ENCODE results near the gene NAP1L5.

Gene NAP1L5

DNA sequence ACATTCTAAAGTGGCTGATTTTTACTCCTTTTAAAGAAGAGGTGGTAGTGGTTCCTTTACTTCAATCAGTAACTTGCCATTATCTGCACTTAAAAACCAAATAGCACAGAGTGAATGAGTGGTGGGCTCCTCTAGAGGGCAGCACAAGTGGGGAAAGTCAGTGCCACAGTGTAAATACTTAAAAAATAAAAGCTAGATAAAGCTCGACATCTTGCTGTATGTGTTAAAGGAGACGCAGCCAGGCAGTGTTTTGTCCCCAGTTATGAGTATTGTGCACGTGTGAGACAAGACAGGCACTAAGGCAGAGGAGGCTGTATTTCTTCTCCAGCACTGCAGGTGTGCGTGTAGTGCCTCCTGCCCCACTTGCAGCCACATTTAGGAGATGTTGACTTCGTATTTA is 24.6 kb downstream of the NAP1L5 start:
- TF ChIP-seq FOXP2 (optimal IDR thresholded peaks at IDR 0.05; ENCODE audit: control extremely low read depth, extremely low read length, insufficient read depth), result no peak
- TF ChIP-seq EZH2 (IDR thresholded peaks at IDR 0.05), result no peak
- TF ChIP-seq POLR2AphosphoS5 (IDR thresholded peaks at IDR 0.05; ENCODE audit: borderline replicate concordance, low read depth, low read length), result no peak
- Histone ChIP-seq H3K9ac (ENCODE audit: insufficient read length) (no peak overlapping the region), H3K9me3 (ENCODE audit: low read depth, low read length) (no peaks in the 10 kb centered on the region), H3K27ac (no peak overlapping the region), H3K36me3 (ENCODE audit: insufficient read depth, low read length) (no peaks in the 10 kb centered on the region), H3K4me3 (0 out of 2 replicates have a peak overlapping the region, but pooled peaks have one; percentile 16)
- peak; percentile 37 for DNase-seq (ENCODE audit: low read depth, low spot score)

DNA sequence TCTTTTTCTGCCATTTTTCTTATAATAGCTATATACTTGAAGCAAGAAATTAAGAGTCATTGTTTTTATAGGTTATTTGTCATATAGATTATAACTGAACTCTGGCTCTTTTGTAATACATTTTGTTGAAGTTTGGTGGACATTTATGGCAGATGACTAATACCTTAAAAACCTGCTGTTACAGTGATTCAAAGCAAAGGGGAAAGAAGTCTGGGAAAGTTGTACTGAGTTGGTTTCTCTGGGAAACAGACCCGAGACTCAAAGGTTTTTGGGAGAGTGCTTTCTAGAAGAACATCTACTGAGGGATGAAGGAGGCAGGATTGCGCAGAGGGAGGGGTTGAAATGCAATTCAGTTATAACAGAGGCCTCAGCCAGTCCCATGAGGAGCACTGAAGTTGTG is 35.9 kb downstream of the NAP1L5 start:
- Histone ChIP-seq H3K36me3 (ENCODE audit: insufficient read depth, low read length) (no peaks in the 10 kb centered on the region), H3K27ac (no peak overlapping the region), H3K4me3 (no peak overlapping the region), H3K9ac (ENCODE audit: insufficient read length) (no peak overlapping the region), H3K9me3 (ENCODE audit: low read depth, low read length) (no peaks in the 10 kb centered on the region)
- TF ChIP-seq POLR2AphosphoS5 (IDR thresholded peaks at IDR 0.05; ENCODE audit: borderline replicate concordance, low read depth, low read length) (no peak), EZH2 (IDR thresholded peaks at IDR 0.05) (no peak), FOXP2 (optimal IDR thresholded peaks at IDR 0.05; ENCODE audit: control extremely low read depth, extremely low read length, insufficient read depth) (no peak)
- no peak for DNase-seq (ENCODE audit: low read depth, low spot score)

- no peak overlapping the region for H3K4me3 ChIP-seq
- TF ChIP-seq POLR2AphosphoS5 (IDR thresholded peaks at IDR 0.05; ENCODE audit: borderline replicate concordance, low read depth, low read length), result no peak
- TF ChIP-seq EZH2 (IDR thresholded peaks at IDR 0.05), result no peak
- TF ChIP-seq FOXP2 (optimal IDR thresholded peaks at IDR 0.05; ENCODE audit: control extremely low read depth, extremely low read length, insufficient read depth), result no peak
- no peaks in the 10 kb centered on the region for H3K9me3 ChIP-seq (ENCODE audit: low read depth, low read length)
- no peak overlapping the region for H3K9ac ChIP-seq (ENCODE audit: insufficient read length)
- no peak for DNase-seq (ENCODE audit: low read depth, low spot score)
- H3K36me3 ChIP-seq (ENCODE audit: insufficient read depth, low read length), result no peaks in the 10 kb centered on the region
- H3K27ac ChIP-seq, result no peak overlapping the region
Measured at GRCh38 chr4:88660446-88661294, 37.0 kb downstream of the NAP1L5 start.

DNA sequence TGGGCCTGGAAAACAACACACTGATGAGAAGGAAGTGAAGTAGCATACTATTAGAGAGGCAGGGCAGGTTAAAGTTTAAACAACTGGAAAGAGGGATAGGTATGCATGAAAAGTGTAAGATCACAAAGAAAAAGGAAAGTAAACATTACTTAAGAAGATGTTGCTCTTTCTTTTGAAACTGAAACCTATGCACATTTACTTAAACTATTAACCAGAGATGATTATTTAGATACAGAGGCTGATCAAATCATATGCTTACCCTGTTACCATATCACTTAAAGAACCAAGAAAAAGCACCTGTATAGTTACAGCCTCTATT is 37.8 kb downstream of the NAP1L5 start:
- no peak overlapping the region for H3K9ac ChIP-seq (ENCODE audit: insufficient read length)
- no peak overlapping the region for H3K4me3 ChIP-seq
- no peak overlapping the region for H3K27ac ChIP-seq
- no peak for TF ChIP-seq POLR2AphosphoS5 (IDR thresholded peaks at IDR 0.05; ENCODE audit: borderline replicate concordance, low read depth, low read length)
- no peaks in the 10 kb centered on the region for H3K36me3 ChIP-seq (ENCODE audit: insufficient read depth, low read length)
- no peak for DNase-seq (ENCODE audit: low read depth, low spot score)
- H3K9me3 ChIP-seq (ENCODE audit: low read depth, low read length), result no peaks in the 10 kb centered on the region

- no peaks in the 10 kb centered on the region for H3K9me3 ChIP-seq (ENCODE audit: low read depth, low read length)
- TF ChIP-seq EZH2 (IDR thresholded peaks at IDR 0.05), result no peak
- no peak overlapping the region for H3K9ac ChIP-seq (ENCODE audit: insufficient read length)
- H3K4me3 ChIP-seq, result no peak overlapping the region
- no peaks in the 10 kb centered on the region for H3K36me3 ChIP-seq (ENCODE audit: insufficient read depth, low read length)
- no peak for DNase-seq (ENCODE audit: low read depth, low spot score)
- no peak overlapping the region for H3K27ac ChIP-seq
Measured at GRCh38 chr4:88659055-88659889, 38.4 kb downstream of the NAP1L5 start.

- Histone ChIP-seq H3K4me3 (no peak overlapping the region), H3K36me3 (ENCODE audit: insufficient read depth, low read length) (no peaks in the 10 kb centered on the region), H3K27ac (no peak overlapping the region), H3K9ac (ENCODE audit: insufficient read length) (no peak overlapping the region), H3K9me3 (ENCODE audit: low read depth, low read length) (no peaks in the 10 kb centered on the region)
- DNase-seq (ENCODE audit: low read depth, low spot score), result no peak
- TF ChIP-seq EZH2 (IDR thresholded peaks at IDR 0.05) (no peak), FOXP2 (optimal IDR thresholded peaks at IDR 0.05; ENCODE audit: control extremely low read depth, extremely low read length, insufficient read depth) (no peak), POLR2AphosphoS5 (IDR thresholded peaks at IDR 0.05; ENCODE audit: borderline replicate concordance, low read depth, low read length) (no peak)
Measured at GRCh38 chr4:88655226-88655625, 42.4 kb downstream of the NAP1L5 start.

DNA sequence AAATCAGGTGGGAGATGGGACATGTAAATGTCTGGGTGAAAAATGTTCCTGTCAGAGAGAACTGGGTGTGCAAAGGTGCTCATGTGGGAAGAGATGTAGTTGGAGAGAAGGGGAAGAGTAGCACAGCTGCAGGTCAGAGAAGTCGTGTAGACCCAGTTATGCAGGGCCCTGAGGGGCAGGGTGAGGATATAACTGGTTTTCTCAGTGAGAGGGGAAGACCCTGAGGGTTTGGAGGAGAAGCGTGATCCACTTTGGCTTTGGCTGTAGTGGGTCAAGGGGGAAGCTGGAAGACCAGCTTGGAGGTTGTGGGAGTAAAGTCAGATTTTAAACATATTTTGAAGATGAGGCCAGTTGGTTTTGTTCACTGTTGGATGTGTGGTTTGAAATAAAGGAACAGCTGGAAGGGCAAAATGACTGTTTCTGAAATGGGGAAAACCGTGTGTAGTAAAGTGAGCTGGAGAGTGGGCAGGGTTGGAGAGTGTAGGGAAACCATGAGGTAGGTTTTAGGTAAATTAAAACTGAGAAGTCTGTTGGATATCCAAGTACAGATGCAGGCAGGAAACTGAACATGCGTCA is 44.2 kb downstream of the NAP1L5 start:
- no peaks in the 10 kb centered on the region for H3K36me3 ChIP-seq (ENCODE audit: insufficient read depth, low read length)
- no peak for DNase-seq (ENCODE audit: low read depth, low spot score)
- H3K4me3 ChIP-seq, result no peak overlapping the region
- no peak for TF ChIP-seq POLR2AphosphoS5 (IDR thresholded peaks at IDR 0.05; ENCODE audit: borderline replicate concordance, low read depth, low read length)
- no peak for TF ChIP-seq FOXP2 (optimal IDR thresholded peaks at IDR 0.05; ENCODE audit: control extremely low read depth, extremely low read length, insufficient read depth)
- TF ChIP-seq EZH2 (IDR thresholded peaks at IDR 0.05), result no peak
- H3K27ac ChIP-seq, result no peak overlapping the region
- H3K9me3 ChIP-seq (ENCODE audit: low read depth, low read length), result no peaks in the 10 kb centered on the region
- H3K9ac ChIP-seq (ENCODE audit: insufficient read length), result no peak overlapping the region

DNA sequence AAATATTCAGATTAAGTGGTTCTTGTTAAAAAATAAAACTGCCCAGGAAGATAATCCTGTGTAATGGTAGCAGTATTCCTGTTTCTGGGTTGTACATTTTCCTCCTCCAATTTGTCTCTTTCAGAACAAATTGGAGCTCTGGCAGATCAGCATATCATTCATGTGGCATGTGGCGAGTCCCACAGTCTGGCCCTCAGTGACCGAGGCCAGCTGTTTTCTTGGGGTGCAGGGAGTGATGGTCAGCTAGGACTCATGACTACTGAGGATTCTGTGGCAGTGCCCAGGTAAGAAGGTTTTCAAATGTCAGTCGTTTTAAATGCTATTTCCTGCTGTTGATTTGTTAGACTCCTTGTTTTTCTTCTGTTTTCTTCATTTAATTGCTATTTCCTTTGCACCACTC is 47.9 kb downstream of the NAP1L5 start:
- H3K27ac ChIP-seq, result no peak overlapping the region
- no peak for TF ChIP-seq FOXP2 (optimal IDR thresholded peaks at IDR 0.05; ENCODE audit: control extremely low read depth, extremely low read length, insufficient read depth)
- no peak for TF ChIP-seq EZH2 (IDR thresholded peaks at IDR 0.05)
- no peak for TF ChIP-seq POLR2AphosphoS5 (IDR thresholded peaks at IDR 0.05; ENCODE audit: borderline replicate concordance, low read depth, low read length)
- H3K9me3 ChIP-seq (ENCODE audit: low read depth, low read length), result no peaks in the 10 kb centered on the region
- H3K36me3 ChIP-seq (ENCODE audit: insufficient read depth, low read length), result no peaks in the 10 kb centered on the region
- DNase-seq (ENCODE audit: low read depth, low spot score), result no peak
- H3K4me3 ChIP-seq, result no peak overlapping the region
- H3K9ac ChIP-seq (ENCODE audit: insufficient read length), result no peak overlapping the region
